Stimulated activated naive CD8-positive, alpha-beta T cell treated with anti-CD3 and anti-CD28 coated beads, Interleukin-15, Interleukin-2, amounts not matched to agents 100 ng/mL and 50 ng/mL, for 24 hours (primary cell): ENCODE data around the gene IGSF1.

Source experiments
- H3K27ac Mint-ChIP-seq: one replicate; pipeline ENCODE4 v1.8.0; 2021; ENCODE audit warnings: mild to moderate bottlenecking, mixed read lengths
- H3K27me3 Mint-ChIP-seq: one replicate; pipeline ENCODE4 v1.8.0; 2021; ENCODE audit warnings: mixed read lengths
- H3K36me3 Mint-ChIP-seq: one replicate; pipeline ENCODE4 v1.8.0; 2021; ENCODE audit warnings: low read depth, mixed read lengths
- H3K4me1 Mint-ChIP-seq: one replicate; pipeline ENCODE4 v1.8.0; 2021; ENCODE audit warnings: low read depth, mixed read lengths
- H3K4me3 Mint-ChIP-seq: one replicate; pipeline ENCODE4 v1.8.0; 2021; ENCODE audit warnings: mild to moderate bottlenecking, mixed read lengths
- H3K9me3 Mint-ChIP-seq: one replicate; pipeline ENCODE4 v1.8.0; 2021; ENCODE audit warnings: mixed read lengths

IGSF1 gene

DNA sequence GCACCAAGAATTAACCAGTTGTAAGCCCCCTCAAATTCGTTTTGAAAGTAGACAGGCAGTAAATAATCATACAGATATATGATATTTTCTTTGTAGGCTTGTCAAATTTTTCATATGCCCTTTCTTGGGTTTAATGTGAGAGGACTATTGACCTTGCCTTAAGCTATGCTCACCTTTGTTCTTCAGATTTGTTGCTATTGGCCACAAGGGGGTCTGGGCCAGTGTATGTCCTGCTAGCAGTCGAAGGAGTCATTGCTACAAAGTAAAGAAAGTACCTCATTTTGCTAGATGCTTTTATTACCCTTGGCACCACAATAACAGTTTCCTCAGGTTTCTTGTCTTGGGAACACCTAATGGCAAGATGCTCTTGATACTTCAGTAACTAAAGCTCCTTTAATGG lies 51.7 kb downstream of the IGSF1 start:
- Mint-ChIP-seq H3K27me3 (no peaks in the 10 kb centered on the region), H3K9me3 (no peaks in the 10 kb centered on the region), H3K36me3 (no peaks in the 10 kb centered on the region), H3K27ac (no peak overlapping the region), H3K4me1 (no peaks in the 10 kb centered on the region), H3K4me3 (no peak overlapping the region)

DNA sequence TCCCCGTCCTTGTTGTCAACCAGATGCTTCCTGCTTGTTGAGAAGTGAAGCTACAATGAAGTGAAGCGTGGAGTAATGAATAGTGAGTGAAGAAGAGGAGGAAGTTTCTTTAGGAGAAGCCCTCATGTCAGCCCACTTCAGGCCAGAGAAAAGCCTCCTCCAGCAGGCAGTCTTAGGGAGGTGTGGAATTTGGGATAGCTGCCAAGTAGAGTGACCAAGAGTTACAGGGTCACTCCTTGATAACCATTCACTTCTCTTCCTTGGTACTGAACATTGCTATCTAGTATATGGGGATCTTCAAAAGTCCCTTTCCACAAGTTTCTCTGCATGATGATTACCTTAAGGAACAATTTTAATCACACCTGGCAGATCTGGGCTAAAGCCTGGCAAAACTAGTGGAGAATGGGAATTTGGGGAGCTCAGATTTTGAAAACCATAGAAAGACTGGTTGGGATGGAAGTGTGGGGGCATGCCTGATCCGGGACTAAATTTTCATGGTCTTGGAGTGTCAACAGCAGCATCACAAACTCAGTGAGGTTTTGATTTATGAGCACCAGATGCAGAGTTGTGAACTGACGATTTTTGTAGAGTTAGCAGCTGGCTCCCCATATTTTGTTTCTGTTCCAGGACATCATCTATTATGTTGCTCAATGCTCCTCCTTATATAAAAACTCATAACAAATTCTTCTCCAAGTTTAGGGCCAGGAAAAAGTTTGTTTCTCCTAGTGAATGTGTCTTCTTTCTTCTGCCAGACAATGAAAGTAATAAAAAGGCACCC lies 53.1 kb downstream of the IGSF1 start:
- Mint-ChIP-seq H3K36me3 (no peaks in the 10 kb centered on the region), H3K27me3 (no peaks in the 10 kb centered on the region)

DNA sequence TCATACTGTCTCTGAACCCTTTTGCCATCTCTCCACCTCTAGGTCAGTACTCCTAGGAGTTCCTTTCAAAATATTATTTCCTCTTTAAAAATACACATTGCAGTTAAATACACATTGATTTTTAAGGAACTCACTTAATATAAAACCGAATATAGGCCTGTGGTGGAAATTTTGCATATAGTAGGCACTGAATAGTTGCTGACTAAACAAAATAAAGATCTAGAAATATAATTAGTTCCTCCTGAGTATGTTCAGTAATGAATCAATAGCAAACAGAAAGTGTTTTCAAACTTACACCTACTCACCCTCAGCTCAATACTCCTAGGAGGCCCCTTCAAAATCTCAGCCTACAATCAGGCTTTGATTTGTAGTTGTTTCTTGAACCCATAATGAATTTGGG lies 61.5 kb downstream of the IGSF1 start:
- Mint-ChIP-seq H3K9me3 (no peaks in the 10 kb centered on the region), H3K36me3 (no peaks in the 10 kb centered on the region), H3K4me1 (no peaks in the 10 kb centered on the region), H3K4me3 (no peak overlapping the region), H3K27me3 (no peaks in the 10 kb centered on the region), H3K27ac (no peak overlapping the region)

More for the DNA sequence above, 53.1 kb downstream of the IGSF1 start:
- no peak overlapping the region for H3K4me3 Mint-ChIP-seq
- no peak overlapping the region for H3K27ac Mint-ChIP-seq
- H3K4me1 Mint-ChIP-seq, result no peaks in the 10 kb centered on the region
- no peaks in the 10 kb centered on the region for H3K9me3 Mint-ChIP-seq

DNA sequence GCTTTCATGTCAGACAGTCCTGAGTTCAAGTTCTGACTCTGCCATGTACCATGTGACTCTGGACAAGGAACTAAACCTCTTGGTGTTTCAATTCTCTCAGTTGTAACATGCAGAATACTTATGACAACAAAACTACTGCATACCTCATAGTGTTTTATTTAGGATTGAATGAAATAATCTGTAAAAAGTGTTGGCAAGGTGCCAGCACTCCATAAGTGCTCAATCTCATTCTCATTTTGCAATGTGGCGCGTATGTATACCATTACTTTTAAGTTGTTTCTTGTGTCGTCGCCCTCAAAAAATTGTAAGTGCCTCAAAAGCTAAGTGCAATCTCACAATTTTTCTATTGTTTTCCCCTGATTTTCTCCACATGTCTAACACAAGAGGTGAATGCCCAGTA lies 62.5 kb downstream of the IGSF1 start:
- Mint-ChIP-seq H3K27ac (no peak overlapping the region), H3K4me1 (no peaks in the 10 kb centered on the region), H3K36me3 (no peaks in the 10 kb centered on the region), H3K9me3 (no peaks in the 10 kb centered on the region), H3K27me3 (no peaks in the 10 kb centered on the region), H3K4me3 (no peak overlapping the region)

DNA sequence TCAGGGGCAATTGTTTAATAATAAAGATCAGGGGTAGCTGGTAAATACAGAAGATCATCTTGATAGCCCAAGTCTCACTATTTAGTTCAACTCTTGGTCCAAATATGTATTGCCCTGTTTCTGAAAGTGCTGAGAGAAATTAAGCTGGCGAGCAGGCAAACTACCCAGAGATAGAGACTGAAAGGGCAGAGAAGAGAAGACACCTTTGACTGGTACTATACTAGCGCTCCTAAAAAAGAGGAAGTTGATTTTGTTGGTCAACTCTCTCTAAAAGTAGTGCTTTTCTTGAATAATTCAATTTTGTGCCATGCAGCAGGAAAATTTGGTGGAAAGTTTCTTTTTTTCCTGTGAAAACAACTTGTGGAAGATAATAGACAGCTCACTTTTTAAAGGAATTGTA lies 64.0 kb downstream of the IGSF1 start:
- Mint-ChIP-seq H3K9me3 (no peaks in the 10 kb centered on the region), H3K4me1 (no peaks in the 10 kb centered on the region), H3K27me3 (no peaks in the 10 kb centered on the region), H3K4me3 (no peak overlapping the region), H3K27ac (no peak overlapping the region), H3K36me3 (no peaks in the 10 kb centered on the region)
